GM18526 (cell line): ENCODE measurements around the gene PIK3C2G.

Source experiments
- POLR2A ChIP-seq: IDR thresholded peaks from 3 replicates; pipeline ENCODE4 v1.6.1; 2011; ENCODE audit not compliant: insufficient read length; ENCODE audit errors: extremely low read depth

The PIK3C2G gene, protein sequence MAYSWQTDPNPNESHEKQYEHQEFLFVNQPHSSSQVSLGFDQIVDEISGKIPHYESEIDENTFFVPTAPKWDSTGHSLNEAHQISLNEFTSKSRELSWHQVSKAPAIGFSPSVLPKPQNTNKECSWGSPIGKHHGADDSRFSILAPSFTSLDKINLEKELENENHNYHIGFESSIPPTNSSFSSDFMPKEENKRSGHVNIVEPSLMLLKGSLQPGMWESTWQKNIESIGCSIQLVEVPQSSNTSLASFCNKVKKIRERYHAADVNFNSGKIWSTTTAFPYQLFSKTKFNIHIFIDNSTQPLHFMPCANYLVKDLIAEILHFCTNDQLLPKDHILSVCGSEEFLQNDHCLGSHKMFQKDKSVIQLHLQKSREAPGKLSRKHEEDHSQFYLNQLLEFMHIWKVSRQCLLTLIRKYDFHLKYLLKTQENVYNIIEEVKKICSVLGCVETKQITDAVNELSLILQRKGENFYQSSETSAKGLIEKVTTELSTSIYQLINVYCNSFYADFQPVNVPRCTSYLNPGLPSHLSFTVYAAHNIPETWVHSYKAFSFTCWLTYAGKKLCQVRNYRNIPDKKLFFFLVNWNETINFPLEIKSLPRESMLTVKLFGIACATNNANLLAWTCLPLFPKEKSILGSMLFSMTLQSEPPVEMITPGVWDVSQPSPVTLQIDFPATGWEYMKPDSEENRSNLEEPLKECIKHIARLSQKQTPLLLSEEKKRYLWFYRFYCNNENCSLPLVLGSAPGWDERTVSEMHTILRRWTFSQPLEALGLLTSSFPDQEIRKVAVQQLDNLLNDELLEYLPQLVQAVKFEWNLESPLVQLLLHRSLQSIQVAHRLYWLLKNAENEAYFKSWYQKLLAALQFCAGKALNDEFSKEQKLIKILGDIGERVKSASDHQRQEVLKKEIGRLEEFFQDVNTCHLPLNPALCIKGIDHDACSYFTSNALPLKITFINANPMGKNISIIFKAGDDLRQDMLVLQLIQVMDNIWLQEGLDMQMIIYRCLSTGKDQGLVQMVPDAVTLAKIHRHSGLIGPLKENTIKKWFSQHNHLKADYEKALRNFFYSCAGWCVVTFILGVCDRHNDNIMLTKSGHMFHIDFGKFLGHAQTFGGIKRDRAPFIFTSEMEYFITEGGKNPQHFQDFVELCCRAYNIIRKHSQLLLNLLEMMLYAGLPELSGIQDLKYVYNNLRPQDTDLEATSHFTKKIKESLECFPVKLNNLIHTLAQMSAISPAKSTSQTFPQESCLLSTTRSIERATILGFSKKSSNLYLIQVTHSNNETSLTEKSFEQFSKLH (N-terminal part only)

DNA sequence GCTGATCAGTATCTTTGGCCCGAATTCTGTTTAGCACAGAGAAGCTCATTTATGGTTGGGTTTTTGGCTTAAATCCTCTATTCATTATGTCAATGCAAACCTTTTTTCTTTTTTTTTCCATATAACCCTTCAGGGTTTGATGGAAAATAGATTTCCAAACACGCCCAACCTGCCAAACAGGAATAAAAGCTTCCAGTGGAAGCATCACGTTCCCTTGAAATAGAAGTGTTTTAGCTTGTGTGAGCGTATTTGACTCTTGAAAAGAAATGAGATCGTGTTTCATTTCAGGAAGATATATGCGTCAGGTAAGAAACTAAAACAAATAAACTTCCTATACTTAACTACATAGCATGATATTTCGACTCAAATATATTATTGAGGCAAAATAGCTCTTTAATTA is at the start of gene PIK3C2G:
Gene PIK3C2G (plus strand): TSS at position 246 of the 400 bp plus-strand sequence. CDS start 20,564 bp downstream, outside the sequence.
- TF ChIP-seq POLR2A: no peak

DNA sequence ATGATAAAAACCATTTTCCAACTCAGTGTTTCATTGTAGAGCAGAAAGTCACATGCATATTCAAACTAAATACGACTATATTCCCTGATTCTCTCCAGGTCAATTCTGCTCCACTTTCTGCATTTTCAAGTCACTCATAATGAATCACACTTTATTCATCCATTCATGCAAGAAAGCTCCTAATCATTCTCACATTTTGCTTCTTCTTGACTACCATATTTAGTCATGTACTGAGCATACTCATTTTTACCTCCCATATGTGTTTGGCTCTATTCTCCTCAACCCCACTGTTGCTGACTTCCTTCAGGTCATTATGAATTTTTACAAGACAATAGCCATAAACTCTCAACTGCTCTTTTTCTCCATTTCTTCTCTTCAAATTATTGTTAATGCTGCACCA is 43.4 kb upstream of the PIK3C2G start:
- TF ChIP-seq POLR2A: no peak

DNA sequence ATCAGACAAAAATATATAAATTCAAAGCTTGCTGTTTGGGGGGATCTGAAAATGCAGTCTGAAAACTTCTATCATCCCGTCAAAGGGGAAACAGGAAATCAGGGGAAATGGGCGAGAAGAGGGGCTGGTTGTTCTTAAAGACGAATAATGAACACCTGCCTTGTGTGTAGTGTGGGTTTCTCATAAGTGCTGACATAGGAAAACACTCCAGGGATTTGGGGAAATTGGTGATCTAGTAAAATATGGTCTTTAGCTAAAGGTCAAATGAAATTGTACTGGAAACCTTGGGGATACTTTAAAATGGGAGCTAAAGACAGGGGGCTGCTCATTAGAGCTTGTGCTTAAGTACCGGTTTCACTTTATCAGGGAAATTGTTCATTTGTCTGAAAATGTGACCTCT is 39.6 kb upstream of the PIK3C2G start:
- TF ChIP-seq POLR2A: no peak

DNA sequence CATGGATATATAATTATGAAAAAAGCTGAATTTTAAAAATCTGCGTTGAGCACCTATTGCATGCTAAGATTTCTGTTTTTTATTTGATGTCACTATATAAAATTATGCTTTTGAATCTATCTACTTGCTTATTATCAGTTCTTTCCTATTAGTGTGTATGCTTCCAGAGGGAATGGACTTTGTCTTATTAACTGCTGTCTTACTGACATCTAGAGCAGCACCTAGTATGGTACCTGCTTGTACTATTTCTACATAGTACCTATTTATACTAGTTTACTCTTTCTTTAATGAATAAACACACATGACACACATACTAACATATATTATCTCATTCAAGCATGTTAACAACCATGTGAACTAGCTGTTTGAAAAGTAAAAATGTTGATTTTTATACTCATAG is 38.6 kb upstream of the PIK3C2G start:
- TF ChIP-seq POLR2A: no peak

DNA sequence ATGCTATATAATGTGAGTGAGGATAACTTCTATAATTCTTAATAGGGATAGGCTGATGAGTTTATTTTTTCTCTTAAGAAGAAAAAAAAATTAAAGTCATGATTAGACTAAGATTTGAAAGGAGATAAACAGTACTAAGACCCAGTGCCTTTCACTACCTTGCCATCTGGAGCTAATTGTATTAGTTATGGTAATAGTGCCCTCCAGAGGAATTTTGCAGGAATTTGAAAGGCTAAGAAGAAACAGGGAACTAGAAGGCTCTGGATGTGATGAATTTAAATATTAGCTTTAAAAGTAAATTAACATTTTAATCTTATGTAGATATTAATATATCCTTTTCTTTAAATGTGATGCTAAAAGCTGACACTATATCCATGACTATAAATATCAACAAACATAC is 36.6 kb upstream of the PIK3C2G start:
- TF ChIP-seq POLR2A: no peak

DNA sequence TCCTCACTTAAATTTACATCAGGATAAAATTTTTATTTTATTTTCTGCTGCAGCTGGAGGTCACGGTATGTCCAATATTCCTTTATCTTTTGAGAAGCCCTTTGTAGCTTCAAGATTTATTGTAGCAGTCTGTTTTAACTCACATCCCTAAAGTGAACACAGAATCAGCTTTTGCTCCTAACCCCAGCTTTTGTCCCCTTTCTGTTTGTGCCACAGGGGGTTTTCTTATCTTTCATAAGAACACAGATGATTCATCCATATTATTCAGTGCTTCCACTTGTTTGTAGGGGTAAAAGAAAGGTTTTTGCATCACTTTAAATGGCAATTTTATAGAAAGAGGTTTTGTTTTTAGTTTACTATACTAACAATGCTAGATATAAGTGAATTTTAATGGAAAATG is 21.8 kb upstream of the PIK3C2G start:
- TF ChIP-seq POLR2A: no peak

DNA sequence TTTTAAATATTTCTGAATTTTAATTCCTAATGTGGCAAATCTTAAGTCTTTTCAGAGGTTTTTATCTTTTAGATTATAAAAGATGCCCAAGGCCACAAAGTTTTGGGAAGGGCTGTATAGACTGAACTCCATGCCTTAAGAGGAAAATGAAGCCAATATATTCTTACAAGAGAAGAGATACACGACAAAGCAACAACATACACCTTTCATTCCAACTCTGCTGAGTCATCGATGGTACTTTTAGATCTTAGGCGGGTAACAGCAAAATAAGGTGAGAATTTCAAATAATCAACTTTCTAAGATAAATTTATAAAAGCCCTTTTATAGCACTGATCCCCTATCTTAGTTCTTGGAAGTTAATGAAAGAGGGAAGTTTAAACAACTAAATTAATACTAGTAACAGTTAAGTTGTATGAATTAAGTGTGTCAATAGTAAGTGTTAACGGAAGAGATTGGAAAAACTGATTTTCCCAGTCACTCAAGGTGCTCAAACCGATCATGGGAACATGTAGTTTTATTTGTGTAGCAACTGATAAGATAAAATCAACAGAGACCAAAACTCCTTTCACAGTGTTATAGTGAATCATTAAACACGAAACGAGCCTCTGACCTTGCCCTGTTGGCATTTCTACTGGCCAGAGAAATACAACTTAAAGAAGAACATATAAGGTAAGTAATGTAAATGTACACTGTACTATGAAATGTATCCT is 18.8 kb upstream of the PIK3C2G start:
- TF ChIP-seq POLR2A: no peak

DNA sequence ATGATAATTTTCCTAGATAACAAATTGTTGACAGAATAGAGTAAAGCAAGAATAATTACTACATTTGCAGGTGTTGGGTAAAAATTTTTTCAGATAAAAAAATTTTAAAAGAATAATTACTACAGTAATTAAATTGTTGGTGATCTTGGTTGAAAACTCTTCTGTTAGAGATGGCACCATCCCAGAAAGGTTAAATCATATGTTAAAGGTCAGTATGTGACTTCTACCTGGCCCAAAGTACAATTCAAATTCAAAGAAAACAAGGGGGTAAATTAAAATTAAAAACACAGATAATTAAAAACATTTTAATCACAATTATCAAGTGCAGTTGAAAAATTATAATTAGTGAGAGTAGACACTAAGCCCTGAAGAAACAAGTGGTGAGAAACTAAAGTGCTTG is 18.1 kb upstream of the PIK3C2G start:
- TF ChIP-seq POLR2A: no peak

DNA sequence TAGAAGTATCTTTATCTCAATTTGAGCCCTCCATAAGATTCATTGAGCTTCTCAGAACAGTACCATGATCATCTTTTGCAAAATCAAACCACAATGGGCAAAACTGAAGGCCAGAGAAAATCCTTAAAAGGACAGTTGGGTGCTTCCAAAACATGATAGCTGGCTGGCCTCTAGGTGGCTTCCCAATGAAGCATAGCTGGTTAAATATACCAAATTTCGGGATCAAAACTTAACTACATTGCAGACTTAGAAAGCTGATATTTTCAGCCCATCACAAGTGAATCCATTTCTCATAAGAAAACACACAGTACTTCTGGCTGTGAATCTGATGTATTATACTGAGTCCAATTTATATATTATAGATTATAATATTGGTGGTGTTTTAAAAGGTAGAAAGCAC is 15.3 kb upstream of the PIK3C2G start:
- no peak for TF ChIP-seq POLR2A

DNA sequence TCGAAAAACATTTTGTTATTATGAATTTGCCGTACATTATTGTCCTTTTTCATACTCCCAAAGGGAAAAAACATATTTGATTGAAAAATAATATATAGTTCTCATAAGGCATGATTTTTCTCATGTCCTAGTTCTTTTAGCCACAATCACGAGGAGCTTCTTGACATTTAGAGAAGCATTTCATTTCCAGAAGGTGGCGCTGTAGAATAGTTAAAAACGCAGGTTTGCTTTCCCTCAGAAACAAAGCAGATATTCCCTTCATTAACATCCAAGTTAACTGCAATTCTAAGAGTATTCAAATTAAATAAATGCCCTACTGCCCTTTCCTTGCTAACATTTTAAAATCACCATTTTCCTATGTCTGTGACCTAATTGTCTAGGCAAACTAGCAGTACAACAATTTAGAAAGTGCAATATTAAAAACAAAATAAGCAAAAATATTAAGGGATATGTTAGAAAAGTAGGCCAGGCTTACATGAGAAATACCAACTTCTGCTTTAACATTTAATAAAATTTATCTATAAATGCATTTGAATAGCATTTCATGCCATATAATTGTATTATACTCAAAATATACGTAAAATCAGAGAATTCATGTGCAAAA is 10.9 kb upstream of the PIK3C2G start:
- TF ChIP-seq POLR2A: no peak

DNA sequence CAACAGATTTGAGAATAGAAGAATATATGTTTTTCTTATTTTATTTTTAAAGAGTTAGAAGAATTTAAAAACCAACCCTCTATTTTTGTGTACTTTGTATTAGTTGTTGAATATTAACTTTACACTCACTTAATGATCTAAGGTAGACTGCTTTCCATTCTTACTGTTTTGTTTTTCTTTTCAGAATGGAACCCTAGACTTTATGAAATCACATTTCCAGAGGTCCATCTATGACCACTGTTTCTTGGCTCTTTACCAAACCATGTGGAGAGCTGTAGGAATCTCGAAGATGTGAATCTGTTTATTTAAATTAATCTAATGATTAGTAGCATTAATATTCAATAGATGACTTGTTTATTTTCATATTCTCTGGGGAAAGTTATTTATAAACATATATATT is 7.2 kb upstream of the PIK3C2G start:
- no peak for TF ChIP-seq POLR2A

DNA sequence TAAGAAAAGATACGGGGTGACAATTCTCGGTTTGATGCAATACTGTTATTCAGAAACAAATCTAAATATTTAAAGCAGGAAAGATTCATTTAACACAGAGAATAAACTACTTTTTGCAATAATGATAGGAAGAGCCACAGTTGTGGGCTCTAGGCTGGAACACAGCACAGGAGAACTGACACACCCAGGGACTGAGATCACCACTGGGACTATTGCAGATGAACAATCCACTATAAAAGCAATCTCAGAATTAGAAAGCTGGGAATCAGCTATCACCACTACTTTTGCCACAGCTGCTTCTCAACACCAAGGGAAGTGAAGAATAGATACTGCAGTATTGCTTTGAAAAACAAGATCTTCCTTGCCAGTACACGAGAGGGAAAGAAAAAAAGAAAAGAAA is 4.1 kb upstream of the PIK3C2G start:
- TF ChIP-seq POLR2A: no peak

DNA sequence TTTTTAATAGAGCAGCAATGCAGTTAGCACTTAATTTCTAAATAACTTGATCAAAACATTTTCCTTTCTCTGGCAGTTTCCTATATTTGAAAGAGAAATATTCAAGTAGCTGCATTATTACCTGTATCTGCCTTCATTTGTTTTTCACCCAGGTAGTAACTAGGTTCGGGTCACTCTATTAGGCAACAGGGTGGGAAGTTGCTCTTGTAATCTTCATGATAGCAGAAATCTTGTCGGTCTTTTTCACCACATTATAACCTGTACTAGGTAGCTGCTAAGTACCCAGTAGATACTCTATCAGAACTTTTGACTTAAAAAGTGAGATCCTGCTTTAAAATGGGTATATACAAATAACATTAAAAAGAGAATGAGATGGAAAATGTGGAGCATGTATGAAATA is 2.4 kb upstream of the PIK3C2G start:
- TF ChIP-seq POLR2A: no peak

DNA sequence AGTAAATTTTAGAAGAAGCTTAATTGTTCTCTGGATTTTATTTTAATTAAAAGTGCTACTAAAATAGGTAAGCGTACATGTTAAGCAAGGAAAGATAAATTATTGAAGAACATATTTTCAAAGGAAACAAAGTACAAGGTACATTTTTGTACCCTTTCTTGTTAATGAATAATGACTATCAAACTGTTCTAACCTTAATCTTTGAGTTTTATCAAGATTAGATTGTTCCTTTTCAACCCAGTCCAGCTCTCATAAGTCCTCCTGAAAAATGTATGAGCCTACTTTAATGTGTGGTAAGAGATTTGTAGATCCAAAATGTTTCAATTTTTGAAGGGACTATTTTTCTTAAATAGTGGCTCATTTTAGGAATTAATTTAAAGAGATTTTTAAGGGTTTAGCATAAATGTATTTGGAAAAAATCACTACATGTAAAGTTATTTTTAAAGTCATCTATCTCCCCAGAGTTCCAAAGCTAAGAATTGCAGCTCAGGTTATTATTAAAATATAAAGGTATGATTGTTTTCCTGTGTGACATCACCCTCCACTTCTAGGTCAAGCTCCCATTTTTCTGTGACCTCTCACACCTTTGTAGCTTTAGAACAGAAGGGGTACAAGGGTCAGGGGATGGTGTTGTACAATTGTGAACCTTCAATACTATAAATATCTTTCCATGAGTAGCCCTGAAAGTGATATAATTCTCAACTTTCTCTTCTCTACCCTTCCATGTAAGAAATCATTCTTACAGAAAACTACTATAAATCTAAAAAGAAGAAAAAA is 1.2 kb upstream of the PIK3C2G start:
- TF ChIP-seq POLR2A: no peak
